Uterus (tissue), 2 donors: Measurements from ENCODE around the gene SPEF2.

ENCODE experiments used
- CTCF ChIP-seq, 4 experiments: fragments of 200-600 bp in 2 of 4; fragments of 450-650 bp in 2 of 4; sonication (generic) in 2 of 4; IDR thresholded peaks; one replicate each; pipeline ENCODE4 v1.5.1; 2016 to 2019; ENCODE audit warnings: antibody characterized with exemption in 4 of 4, mild to moderate bottlenecking in 2 of 4, moderate library complexity in 1 of 4
- POLR2A ChIP-seq, 2 donors: fragments of 450-650 bp; IDR thresholded peaks; one replicate each; pipeline ENCODE4 v1.6.1; 2016; ENCODE audit warnings: antibody characterized with exemption in 2 of 2, mild to moderate bottlenecking in 1 of 2, moderate library complexity in 1 of 2

GRCh38 chr5:35735718-35736117, 118.1 kb downstream of the SPEF2 start:
- TF ChIP-seq CTCF (IDR thresholded peaks at IDR 0.05), result no peak
- no peak for TF ChIP-seq POLR2A (IDR thresholded peaks at IDR 0.05)
